Astrocyte (in vitro differentiated cells and primary cell): ENCODE data around the gene RC3H2.

Experiments used
- CTCF ChIP-seq: IDR thresholded peaks from 2 replicates; pipeline ENCODE4 v1.5.1; 2011; ENCODE audit warnings: low read depth, mild to moderate bottlenecking, inconsistent platforms, low read length, moderate library complexity; ENCODE audit not compliant: insufficient read depth
- EZH2 ChIP-seq: IDR thresholded peaks from 2 replicates; pipeline ENCODE4 v1.6.1; 2012; ENCODE audit warnings: mild to moderate bottlenecking, low read length, inconsistent platforms; ENCODE audit not compliant: insufficient read depth

- TF ChIP-seq CTCF (no peak), EZH2 (no peak)
These were observed 29.6 kb downstream of the RC3H2 start for GRCh38 chr9:122875523-122875922.
